ENCODE data around the gene NMD3.

GRCh38 chr3:161267646-161268045 is 46.5 kb downstream of the NMD3 start:
- no peak for TF ChIP-seq CTCF (IDR thresholded peaks at IDR 0.05)
- no peak for TF ChIP-seq POLR2A (IDR thresholded peaks at IDR 0.05)

All from Peyer's patch (tissue), 4 donors.